ENCODE results near the gene TNFRSF19.

DNA sequence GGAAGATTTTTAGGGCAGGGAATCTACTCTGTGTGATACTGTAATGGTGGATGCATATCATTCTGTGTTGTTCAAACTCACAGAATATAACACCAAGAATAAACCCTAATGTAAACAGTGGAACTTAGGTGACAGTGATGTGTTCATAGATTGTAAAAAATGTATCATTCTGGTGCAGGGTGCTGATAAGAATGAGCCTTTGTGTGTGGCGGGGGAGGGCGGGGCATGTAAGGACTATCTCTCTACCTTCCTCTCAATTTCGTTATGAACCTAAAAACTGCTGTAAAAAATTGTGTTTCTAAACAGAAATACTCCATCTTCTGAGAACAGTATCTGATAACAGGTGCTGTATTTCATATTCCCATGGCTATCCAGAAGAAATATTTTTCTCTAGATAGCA is 35.6 kb downstream of the TNFRSF19 start:
- TF ChIP-seq, protein P1, sequence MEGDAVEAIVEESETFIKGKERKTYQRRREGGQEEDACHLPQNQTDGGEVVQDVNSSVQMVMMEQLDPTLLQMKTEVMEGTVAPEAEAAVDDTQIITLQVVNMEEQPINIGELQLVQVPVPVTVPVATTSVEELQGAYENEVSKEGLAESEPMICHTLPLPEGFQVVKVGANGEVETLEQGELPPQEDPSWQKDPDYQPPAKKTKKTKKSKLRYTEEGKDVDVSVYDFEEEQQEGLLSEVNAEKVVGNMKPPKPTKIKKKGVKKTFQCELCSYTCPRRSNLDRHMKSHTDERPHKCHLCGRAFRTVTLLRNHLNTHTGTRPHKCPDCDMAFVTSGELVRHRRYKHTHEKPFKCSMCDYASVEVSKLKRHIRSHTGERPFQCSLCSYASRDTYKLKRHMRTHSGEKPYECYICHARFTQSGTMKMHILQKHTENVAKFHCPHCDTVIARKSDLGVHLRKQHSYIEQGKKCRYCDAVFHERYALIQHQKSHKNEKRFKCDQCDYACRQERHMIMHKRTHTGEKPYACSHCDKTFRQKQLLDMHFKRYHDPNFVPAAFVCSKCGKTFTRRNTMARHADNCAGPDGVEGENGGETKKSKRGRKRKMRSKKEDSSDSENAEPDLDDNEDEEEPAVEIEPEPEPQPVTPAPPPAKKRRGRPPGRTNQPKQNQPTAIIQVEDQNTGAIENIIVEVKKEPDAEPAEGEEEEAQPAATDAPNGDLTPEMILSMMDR (IDR thresholded peaks at IDR 0.05; ENCODE audit: low read length): no peak
- no peak for TF ChIP-seq EZH2 (optimal IDR thresholded peaks at IDR 0.05; ENCODE audit: low read depth, low read length)

Measured in MM.1S (cell line).